Activated T-cell treated with anti-CD3 and anti-CD28 coated beads, Interleukin-2, amount 50 U/mL, for 1 hour (primary cell): ENCODE data around the gene COTL1.
"Not testable (repeated sequence)": the region's sequence is repeated elsewhere in the genome, so short reads cannot be mapped to it uniquely, and the experiment has no call there.

Experiments
- DNase-seq: peaks from one replicate; pipeline ENCODE4 v3.0.0-alpha.2; 2020

COTL1 gene

GRCh38 chr16:84641643-84642358, 23.9 kb upstream of the COTL1 start:
- DNase-seq = no peak

- DNase-seq = no peak
Measured at GRCh38 chr16:84640145-84640544, 22.3 kb upstream of the COTL1 start.

- no peak for DNase-seq
Measured at GRCh38 chr16:84638231-84638806, 20.4 kb upstream of the COTL1 start.

DNA sequence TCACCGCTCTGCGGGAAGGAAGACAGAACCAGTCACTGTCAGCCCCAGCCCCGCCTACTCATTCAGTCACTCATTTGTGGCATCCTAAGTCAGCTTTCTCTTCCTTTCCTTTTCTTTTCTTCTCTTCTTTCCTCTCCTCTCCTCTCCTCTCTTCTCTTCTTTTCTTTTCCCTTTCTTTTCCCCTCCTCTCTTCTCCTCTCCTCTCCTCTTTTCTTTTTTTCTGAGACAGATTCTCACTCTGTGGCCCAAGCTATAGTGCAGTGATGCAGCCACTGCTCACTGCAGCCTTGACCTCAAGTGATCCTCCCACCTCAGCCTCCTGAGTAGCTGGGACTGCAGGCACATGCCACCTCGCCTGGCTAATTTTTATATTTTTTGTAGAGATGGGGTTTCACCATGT, 19.8 kb upstream of the COTL1 start:
- no peak for DNase-seq

GRCh38 chr16:84635702-84636101, 17.8 kb upstream of the COTL1 start:
- no peak for DNase-seq

- DNase-seq = no peak
Measured at GRCh38 chr16:84633622-84634021, 15.7 kb upstream of the COTL1 start.

DNA sequence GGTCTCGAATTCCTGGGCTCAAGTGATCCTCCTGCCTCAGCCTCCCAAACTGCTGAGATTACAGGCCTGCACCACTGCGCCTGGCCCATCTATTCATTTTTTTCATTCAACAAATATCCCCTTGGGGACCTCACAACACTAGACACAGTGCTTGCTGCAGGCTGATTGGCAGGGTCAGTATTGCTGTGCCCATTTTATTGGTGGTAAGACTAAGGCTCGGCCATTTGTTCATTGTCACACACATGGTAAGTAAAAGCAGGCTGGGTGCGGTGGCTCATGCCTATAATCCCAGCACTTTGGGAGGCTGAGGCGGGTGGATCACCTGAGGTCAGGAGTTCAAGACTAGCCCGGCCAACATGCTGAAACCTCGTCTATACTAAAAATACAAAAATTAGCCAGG, 15.0 kb upstream of the COTL1 start:
- DNase-seq = not testable (repeated sequence)

GRCh38 chr16:84631886-84632285, 14.0 kb upstream of the COTL1 start:
- DNase-seq = no peak

DNA sequence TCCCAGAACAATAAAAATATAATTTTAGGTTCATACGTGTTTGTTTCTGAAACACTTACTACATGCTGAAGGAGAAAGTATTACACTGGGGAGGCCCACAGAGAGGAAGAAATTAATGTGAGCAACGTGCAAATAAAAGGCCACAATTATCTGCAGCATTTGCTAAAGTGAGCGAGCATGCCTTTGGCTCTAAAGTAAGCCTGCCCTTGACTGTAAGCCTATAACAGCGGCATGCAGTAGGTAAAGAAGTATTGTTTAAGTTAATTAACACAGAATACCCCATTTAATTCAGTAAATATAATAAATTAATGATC, 13.2 kb upstream of the COTL1 start:
- no peak for DNase-seq

- DNase-seq = no peak
Measured at GRCh38 chr16:84630446-84631152, 12.7 kb upstream of the COTL1 start.

GRCh38 chr16:84630009-84630408, 12.1 kb upstream of the COTL1 start:
- DNase-seq = no peak

GRCh38 chr16:84629580-84629979, 11.7 kb upstream of the COTL1 start:
- DNase-seq = no peak

GRCh38 chr16:84628226-84628731, 10.4 kb upstream of the COTL1 start:
- no peak for DNase-seq

DNA sequence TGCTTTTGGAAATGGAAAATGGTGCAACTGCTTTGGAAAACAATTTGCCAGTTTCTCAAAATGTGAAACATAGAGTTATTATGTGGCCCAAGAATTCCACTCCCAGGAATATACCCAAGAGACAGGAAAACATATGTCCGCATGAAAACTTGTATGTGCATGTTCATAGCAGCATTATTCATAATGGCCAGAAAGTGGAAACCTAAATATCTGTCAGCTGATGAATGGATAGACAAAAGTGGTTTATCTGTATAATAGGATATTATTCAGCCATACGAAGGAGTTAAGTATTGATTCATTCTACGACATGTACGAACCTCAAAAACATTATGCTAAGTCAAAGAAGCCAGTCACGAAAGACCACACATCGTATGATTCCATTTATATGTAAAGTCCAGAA, 7.7 kb upstream of the COTL1 start:
- DNase-seq = no peak

- not testable (repeated sequence) for DNase-seq
Measured at GRCh38 chr16:84620913-84621312, 3.0 kb upstream of the COTL1 start.

GRCh38 chr16:84618581-84619460, 943 bp upstream of the COTL1 start:
- DNase-seq = no peak

DNA sequence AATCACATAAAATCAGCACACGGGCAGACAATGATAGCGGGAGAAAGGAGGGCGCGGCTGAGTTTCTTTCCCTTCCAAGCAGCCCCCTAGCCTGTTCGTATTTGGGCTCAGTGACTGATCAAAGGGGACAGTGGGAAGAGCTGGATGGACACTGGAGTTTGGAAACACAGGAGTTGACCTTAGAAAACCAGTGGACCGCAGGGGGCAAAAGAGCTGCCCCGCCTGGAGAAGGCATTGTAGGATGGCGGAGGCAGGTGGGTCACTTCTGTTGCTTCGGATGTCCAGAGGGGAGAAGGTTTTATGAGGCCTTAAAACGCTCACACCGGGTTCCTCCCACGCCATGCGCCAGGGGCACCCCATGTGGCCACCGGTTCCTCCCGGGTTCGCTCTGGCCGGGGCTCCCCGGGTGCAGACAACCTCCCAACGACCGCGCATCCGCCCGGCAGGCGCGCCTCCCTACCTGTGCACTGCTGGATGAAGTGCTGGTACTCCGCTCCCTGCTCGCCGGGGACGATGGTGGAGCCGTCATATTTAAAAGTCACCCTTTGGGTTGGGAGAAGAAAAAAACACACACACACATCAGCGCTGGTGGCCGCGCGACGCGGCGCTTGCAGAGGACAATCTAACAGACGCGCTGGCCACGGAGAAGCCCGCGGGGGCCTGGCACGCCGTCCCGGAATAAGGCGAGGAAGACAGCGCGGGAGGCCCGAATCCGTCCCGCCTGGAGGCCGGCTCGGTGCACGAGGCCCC, 662 bp downstream of the COTL1 start:
- DNase-seq = peak; percentile 64

GRCh38 chr16:84616515-84616914, 1.4 kb downstream of the COTL1 start:
- peak; percentile 46 for DNase-seq

- DNase-seq = no peak
Measured at GRCh38 chr16:84614968-84615813, 2.7 kb downstream of the COTL1 start.

DNA sequence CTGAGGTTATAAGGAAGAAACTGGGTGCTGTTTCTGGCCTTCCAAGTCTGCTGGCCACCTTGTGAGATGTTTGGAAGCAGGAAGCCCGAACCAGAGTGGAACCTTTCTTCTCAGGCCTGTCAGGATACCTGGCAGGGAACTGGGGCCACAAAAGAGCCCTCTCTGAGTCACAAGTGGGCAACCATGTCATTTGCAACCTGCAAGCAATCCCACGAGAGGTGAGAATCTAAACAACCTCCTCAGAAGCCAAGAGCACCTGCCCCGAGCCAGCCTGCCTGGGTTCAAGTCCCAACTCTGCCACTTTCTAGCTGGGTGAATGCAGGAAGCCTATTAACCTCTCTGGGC, 3.3 kb downstream of the COTL1 start:
- no peak for DNase-seq

GRCh38 chr16:84614073-84614459, 3.8 kb downstream of the COTL1 start:
- no peak for DNase-seq
